ENCODE results near the gene ZMIZ1.

GRCh38 chr10:79103129-79103528, 34.4 kb downstream of the ZMIZ1 start:
- TF ChIP-seq, protein P1, sequence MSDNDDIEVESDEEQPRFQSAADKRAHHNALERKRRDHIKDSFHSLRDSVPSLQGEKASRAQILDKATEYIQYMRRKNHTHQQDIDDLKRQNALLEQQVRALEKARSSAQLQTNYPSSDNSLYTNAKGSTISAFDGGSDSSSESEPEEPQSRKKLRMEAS (IDR thresholded peaks at IDR 0.05): no peak
- TF ChIP-seq ELF1 (IDR thresholded peaks at IDR 0.05; ENCODE audit: borderline replicate concordance, low read depth): no peak
